SK-N-MC (cell line): ENCODE measurements around the gene LRRC75B.

ENCODE experiments used
- DNase-seq: peaks from one replicate; pipeline ENCODE4 v3.0.0-alpha.2; 2011; ENCODE audit warnings: low read depth, low spot score
- H3K27ac ChIP-seq: fragments of 200-600 bp; sonication (generic); 2 replicates; pipeline ENCODE4 v1.5.1; 2016; ENCODE audit warnings: mixed run types
- H3K36me3 ChIP-seq: fragments of 200-600 bp; sonication (generic); 2 replicates; pipeline ENCODE4 v1.6.1; 2017; ENCODE audit warnings: antibody characterized with exemption, low read length, mixed read lengths; ENCODE audit not compliant: insufficient read depth
- H3K4me3 ChIP-seq: fragments of 200-600 bp; sonication (generic); 2 replicates; pipeline ENCODE4 v1.5.1; 2016
- H3K9ac ChIP-seq: fragments of 200-600 bp; sonication (generic); 2 replicates; pipeline ENCODE4 v1.8.0; 2017; ENCODE audit warnings: mixed run types, mixed read lengths; ENCODE audit not compliant: insufficient read length
- H3K9me3 ChIP-seq: fragments of 200-600 bp; sonication (generic); 2 replicates; pipeline ENCODE4 v1.6.1; 2017; ENCODE audit warnings: low read depth, mild to moderate bottlenecking, antibody characterized with exemption, low read length, moderate library complexity, mixed read lengths
- EZH2 ChIP-seq: fragments of 200-600 bp; sonication (generic); IDR thresholded peaks from one replicate; pipeline ENCODE4 v1.6.1; 2017; ENCODE audit warnings: antibody characterized with exemption
- FOXP2 ChIP-seq: optimal IDR thresholded peaks from 2 replicates; pipeline ENCODE3; 2011; ENCODE audit warnings: mild to moderate bottlenecking, moderate library complexity; ENCODE audit not compliant: insufficient read depth; ENCODE audit errors: extremely low read length, control extremely low read depth
- POLR2AphosphoS5 ChIP-seq: IDR thresholded peaks from 2 replicates; pipeline ENCODE4 v1.6.1; 2012; ENCODE audit warnings: mild to moderate bottlenecking, low read depth, low read length, borderline replicate concordance

LRRC75B gene

GRCh38 chr22:24590596-24591173 is 2.2 kb downstream of the LRRC75B start:
- no peaks in the 10 kb centered on the region for H3K36me3 ChIP-seq
- no peaks in the 10 kb centered on the region for H3K9me3 ChIP-seq
- no peak overlapping the region for H3K9ac ChIP-seq
- TF ChIP-seq FOXP2: no peak
- TF ChIP-seq EZH2: no peak
- TF ChIP-seq POLR2AphosphoS5: no peak
- DNase-seq: no peak
- H3K4me3 ChIP-seq: no peak overlapping the region
- H3K27ac ChIP-seq: no peak overlapping the region

GRCh38 chr22:24589518-24590030 is 3.3 kb downstream of the LRRC75B start:
- DNase-seq: no peak
- no peak overlapping the region for H3K27ac ChIP-seq
- no peak overlapping the region for H3K9ac ChIP-seq
- H3K4me3 ChIP-seq: no peak overlapping the region
- no peak for TF ChIP-seq POLR2AphosphoS5
- TF ChIP-seq FOXP2: no peak
- TF ChIP-seq EZH2: no peak
- no peaks in the 10 kb centered on the region for H3K9me3 ChIP-seq
- H3K36me3 ChIP-seq: no peaks in the 10 kb centered on the region

- no peak overlapping the region for H3K27ac ChIP-seq
- H3K36me3 ChIP-seq: no peaks in the 10 kb centered on the region
- DNase-seq: no peak
- no peak overlapping the region for H3K4me3 ChIP-seq
- TF ChIP-seq FOXP2 (no peak), POLR2AphosphoS5 (no peak), EZH2 (no peak)
- no peaks in the 10 kb centered on the region for H3K9me3 ChIP-seq
- H3K9ac ChIP-seq: no peak overlapping the region
These were observed 4.0 kb downstream of the LRRC75B start for GRCh38 chr22:24588757-24589481.

GRCh38 chr22:24588381-24588756 is 4.5 kb downstream of the LRRC75B start:
- Histone ChIP-seq H3K27ac (no peak overlapping the region), H3K36me3 (no peaks in the 10 kb centered on the region), H3K9ac (no peak overlapping the region), H3K9me3 (no peaks in the 10 kb centered on the region), H3K4me3 (no peak overlapping the region)
- TF ChIP-seq FOXP2: no peak
- TF ChIP-seq EZH2: no peak
- no peak for TF ChIP-seq POLR2AphosphoS5
- no peak for DNase-seq

- no peak overlapping the region for H3K9ac ChIP-seq
- H3K9me3 ChIP-seq: no peaks in the 10 kb centered on the region
- TF ChIP-seq EZH2 (no peak), POLR2AphosphoS5 (no peak), FOXP2 (no peak)
These were observed 4.9 kb downstream of the LRRC75B start for GRCh38 chr22:24587948-24588347.

GRCh38 chr22:24587251-24587650 is 5.6 kb downstream of the LRRC75B start:
- Histone ChIP-seq H3K27ac (no peak overlapping the region), H3K9ac (no peak overlapping the region), H3K36me3 (no peaks in the 10 kb centered on the region), H3K9me3 (no peaks in the 10 kb centered on the region), H3K4me3 (no peak overlapping the region)
- TF ChIP-seq FOXP2 (no peak), POLR2AphosphoS5 (no peak), EZH2 (no peak)
- DNase-seq: no peak

More at GRCh38 chr22:24587948-24588347, 4.9 kb downstream of the LRRC75B start:
- Histone ChIP-seq H3K4me3 (no peak overlapping the region), H3K27ac (no peak overlapping the region), H3K36me3 (no peaks in the 10 kb centered on the region)
- no peak for DNase-seq

- TF ChIP-seq POLR2AphosphoS5 (no peak), EZH2 (no peak), FOXP2 (no peak)
These were observed 6.8 kb downstream of the LRRC75B start for GRCh38 chr22:24585927-24586546.

GRCh38 chr22:24585461-24585860 is 7.4 kb downstream of the LRRC75B start:
- TF ChIP-seq EZH2 (no peak), FOXP2 (no peak), POLR2AphosphoS5 (no peak)
- H3K27ac ChIP-seq: no peak overlapping the region

More at GRCh38 chr22:24585927-24586546, 6.8 kb downstream of the LRRC75B start:
- H3K4me3 ChIP-seq: no peak overlapping the region
- H3K9me3 ChIP-seq: no peaks in the 10 kb centered on the region
- no peak overlapping the region for H3K27ac ChIP-seq
- H3K9ac ChIP-seq: no peak overlapping the region
- no peaks in the 10 kb centered on the region for H3K36me3 ChIP-seq
- DNase-seq: no peak

More at GRCh38 chr22:24585461-24585860, 7.4 kb downstream of the LRRC75B start:
- Histone ChIP-seq H3K36me3 (no peaks in the 10 kb centered on the region), H3K9me3 (no peaks in the 10 kb centered on the region), H3K4me3 (no peak overlapping the region), H3K9ac (no peak overlapping the region)
- DNase-seq: no peak
